CD4-positive, alpha-beta memory T cell (primary cell): ENCODE data around the gene PLK4. TPM values are rescaled to one million over a fixed set of nuclear protein-coding genes. Genes with fewer than 3 reads are reported as not detected.

Experiments used
- CTCF ChIA-PET: fragments of 350-600 bp; sonication (Branson Sonifier 250); formaldehyde crosslinking; loops from one replicate; lab custom pipeline; 2021; ENCODE audit warnings: inconsistent platforms; ENCODE audit not compliant: partially characterized antibody; lab: Charles Lee
- POLR2A ChIA-PET: fragments of 350-600 bp; sonication (Branson Sonifier 250); formaldehyde crosslinking; loops from one replicate; lab custom pipeline; 2021; ENCODE audit not compliant: partially characterized antibody; lab: Charles Lee
- DNase-seq, 5 donors: peaks; one replicate each; pipeline versions ENCODE4 v3.0.0 to v3.0.0-alpha.2; 2020 to 2022; ENCODE audit warnings: mixed read lengths in 1 of 5
- H3K27ac ChIP-seq: one replicate; pipeline ENCODE4 v1.7.0; 2013; ENCODE audit warnings: low read depth, low read length
- H3K27me3 ChIP-seq: 2 replicates; pipeline ENCODE4 v1.7.0; 2013; ENCODE audit warnings: mild to moderate bottlenecking, low read length, moderate library complexity; ENCODE audit not compliant: insufficient read depth
- H3K36me3 ChIP-seq: 2 replicates; pipeline ENCODE4 v1.7.0; 2013; ENCODE audit warnings: mild to moderate bottlenecking, low read length, moderate library complexity; ENCODE audit not compliant: insufficient read depth
- H3K4me1 ChIP-seq: 2 replicates; pipeline ENCODE4 v1.7.0; 2013; ENCODE audit warnings: mild to moderate bottlenecking, low read length, moderate library complexity; ENCODE audit not compliant: insufficient read depth
- H3K4me3 ChIP-seq, 2 donors: one replicate each; pipeline ENCODE4 v1.7.0; 2013; ENCODE audit warnings: low read length in 2 of 2, mild to moderate bottlenecking in 1 of 2
- H3K9me3 ChIP-seq, 2 donors: one replicate each; pipeline ENCODE4 v1.7.0; 2013; ENCODE audit warnings: low read length in 2 of 2, control low read depth in 1 of 2; ENCODE audit not compliant: control insufficient read depth in 1 of 2
- H3K27ac Mint-ChIP-seq, 7 donors: one replicate each; pipeline ENCODE4 v1.8.0; 2020 to 2021; ENCODE audit warnings: mixed read lengths in 7 of 7, mild to moderate bottlenecking in 6 of 7, inconsistent platforms in 3 of 7, moderate library complexity in 3 of 7
- H3K27me3 Mint-ChIP-seq, 2 donors: one replicate each; pipeline ENCODE4 v1.8.0; 2020 to 2021; ENCODE audit warnings: mixed read lengths in 2 of 2
- H3K36me3 Mint-ChIP-seq, 2 donors: one replicate each; pipeline ENCODE4 v1.8.0; 2020 to 2021; ENCODE audit warnings: mixed read lengths in 2 of 2, inconsistent platforms in 1 of 2, mild to moderate bottlenecking in 1 of 2
- H3K4me1 Mint-ChIP-seq, 4 donors: one replicate each; pipeline ENCODE4 v1.8.0; 2020 to 2021; ENCODE audit warnings: mixed read lengths in 4 of 4, mild to moderate bottlenecking in 1 of 4
- H3K4me3 Mint-ChIP-seq, 8 donors: one replicate each; pipeline ENCODE4 v1.8.0; 2020 to 2021; ENCODE audit warnings: mixed read lengths in 8 of 8, mild to moderate bottlenecking in 7 of 8, moderate library complexity in 6 of 8, inconsistent platforms in 3 of 8
- H3K9me3 Mint-ChIP-seq, 8 donors: one replicate each; pipeline ENCODE4 v1.8.0; 2020 to 2021; ENCODE audit warnings: mixed read lengths in 8 of 8, mild to moderate bottlenecking in 5 of 8, inconsistent platforms in 3 of 8, moderate library complexity in 1 of 8
- intact Hi-C: fragments of 100-400 bp; cut with micrococcal nuclease; formaldehyde crosslinking; loops from one replicate; pipeline ENCODE4 v1.15.1; 2023
- polyA plus RNA-seq, 2 donors: library from polyadenylated mRNA; unstranded; fragments of 300-500 nt; fragmentation: Illumina TruSeq; gene quantifications; one replicate each; pipeline ENCODE4 v1.2.3, GENCODE V29; 2021
- total RNA-seq, 2 experiments: library from RNA; stranded (reverse); gene quantifications; one replicate each; pipeline ENCODE4 v1.2.3, GENCODE V29; 2021

PLK4 gene
- 1 to 10 TPM; 1.1 to 2.6 TPM for total RNA-seq
- polyA plus RNA-seq: 1 to 10 TPM in 1 of 2 donors, under 1 TPM in 1; 0.65 to 1.5 TPM

- Mint-ChIP-seq H3K4me1 (peaks cover 8 to 28% (median 18%) of the 10 kb centered on the region in 4 donors), H3K4me3 (peak within 1 kb of the TSS; percentile 96 to 100 (median 97)), H3K9me3 (peaks cover 0 to 3% (median 0%) of the 10 kb centered on the region in 8 donors), H3K36me3 (peaks cover 5 to 11% of the 10 kb centered on the region in 2 donors), H3K27ac (peak within 1 kb of the TSS; percentile 96 to 100 (median 98)), H3K27me3 (no peaks in the 10 kb centered on the region)
- H3K36me3 ChIP-seq: no peaks in the 10 kb centered on the region
- H3K9me3 ChIP-seq: no peaks in the 10 kb centered on the region
- POLR2A ChIA-PET: interaction anchor here (0.6 to 2.5 kb wide), 10 partner anchors 10 to 931 kb away, joined by 3 to 35 read pairs (median 4); partner anchors contain the start of genes ABHD18, LARP1B, MFSD8 and PGRMC2
- peak within 1 kb of the TSS; percentile 68 for H3K27ac ChIP-seq
- no peaks in the 10 kb centered on the region for H3K27me3 ChIP-seq
- peak within 1 kb of the TSS; percentile 79 to 93 for H3K4me3 ChIP-seq
- peak; percentile 92 to 95 (median 93) for DNase-seq
- intact Hi-C loops: loop anchor here (1.0 to 2.0 kb wide), 4 partner anchors 84 to 930 kb away; partner anchors contain the start of genes ABHD18, LARP1B and MFSD8
- CTCF ChIA-PET: interaction anchor here (3.0 kb wide), 1 partner anchor 85 kb away, joined by 17 read pairs; the partner anchor contains the start of genes ABHD18 and MFSD8
- H3K4me1 ChIP-seq: peaks cover 14% of the 10 kb centered on the region
These were observed at the start of gene PLK4 for GRCh38 chr4:127880763-127881562. PLK4 (plus strand) TSS chr4:127880893; CDS start chr4:127881135, 242 bp downstream.

- DNase-seq: no peak
- Histone ChIP-seq H3K36me3 (no peaks in the 10 kb centered on the region), H3K4me1 (no peaks in the 10 kb centered on the region), H3K27ac (no peak overlapping the region), H3K9me3 (no peaks in the 10 kb centered on the region), H3K4me3 (no peak overlapping the region), H3K27me3 (no peaks in the 10 kb centered on the region)
- Mint-ChIP-seq H3K36me3 (no peaks in the 10 kb centered on the region), H3K27ac (no peak overlapping the region), H3K4me1 (no peaks in the 10 kb centered on the region), H3K4me3 (no peak overlapping the region), H3K27me3 (peaks cover 2 to 3% of the 10 kb centered on the region in 2 donors), H3K9me3 (peaks cover 0 to 2% (median 0%) of the 10 kb centered on the region in 8 donors)
- ChIA-PET POLR2A (no interaction called here), CTCF (no interaction called here)
- intact Hi-C loops: no loop called here
These were observed 48.1 kb upstream of the PLK4 start for GRCh38 chr4:127832585-127832984.

GRCh38 chr4:127843704-127844600 lies 36.7 kb upstream of the PLK4 start:
- no peaks in the 10 kb centered on the region for H3K36me3 ChIP-seq
- no peak overlapping the region for H3K4me3 ChIP-seq
- no peak for DNase-seq
- no peaks in the 10 kb centered on the region for H3K27me3 ChIP-seq
- CTCF ChIA-PET: no interaction called here
- no peak overlapping the region for H3K27ac Mint-ChIP-seq
- peaks cover 0 to 4% (median 0%) of the 10 kb centered on the region in 4 donors for H3K4me1 Mint-ChIP-seq
- H3K27me3 Mint-ChIP-seq: no peaks in the 10 kb centered on the region
- no peak overlapping the region for H3K27ac ChIP-seq
- no peak overlapping the region for H3K4me3 Mint-ChIP-seq
- no peaks in the 10 kb centered on the region for H3K4me1 ChIP-seq
- H3K9me3 Mint-ChIP-seq: peaks cover 4 to 35% (median 27%) of the 10 kb centered on the region in 8 donors
- intact Hi-C loops: no loop called here
- H3K36me3 Mint-ChIP-seq: peaks cover 24 to 52% of the 10 kb centered on the region in 2 donors
- POLR2A ChIA-PET: no interaction called here
- peaks cover 0 to 10% of the 10 kb centered on the region in 2 donors for H3K9me3 ChIP-seq

GRCh38 chr4:127844601-127845116 lies 36.0 kb upstream of the PLK4 start:
- no peaks in the 10 kb centered on the region for H3K4me1 ChIP-seq
- DNase-seq: no peak
- Mint-ChIP-seq H3K27ac (no peak overlapping the region), H3K4me3 (no peak overlapping the region), H3K4me1 (peaks cover 0 to 4% (median 0%) of the 10 kb centered on the region in 4 donors), H3K9me3 (peaks cover 4 to 41% (median 32%) of the 10 kb centered on the region in 8 donors), H3K36me3 (peaks cover 27 to 56% of the 10 kb centered on the region in 2 donors), H3K27me3 (no peaks in the 10 kb centered on the region)
- no peak overlapping the region for H3K27ac ChIP-seq
- H3K27me3 ChIP-seq: no peaks in the 10 kb centered on the region
- intact Hi-C loops: no loop called here
- H3K4me3 ChIP-seq: no peak overlapping the region
- H3K36me3 ChIP-seq: no peaks in the 10 kb centered on the region
- H3K9me3 ChIP-seq: peaks cover 0 to 18% of the 10 kb centered on the region in 2 donors
- ChIA-PET POLR2A (no interaction called here), CTCF (no interaction called here)

- Mint-ChIP-seq H3K4me1 (peaks cover 0 to 4% (median 0%) of the 10 kb centered on the region in 4 donors), H3K9me3 (peaks cover 6 to 54% (median 46%) of the 10 kb centered on the region in 8 donors), H3K27ac (no peak overlapping the region), H3K36me3 (peaks cover 39 to 66% of the 10 kb centered on the region in 2 donors), H3K27me3 (no peaks in the 10 kb centered on the region), H3K4me3 (no peak overlapping the region)
- H3K9me3 ChIP-seq: peaks cover 0 to 26% of the 10 kb centered on the region in 2 donors
- H3K27me3 ChIP-seq: no peaks in the 10 kb centered on the region
- no peak overlapping the region for H3K4me3 ChIP-seq
- no peak overlapping the region for H3K27ac ChIP-seq
- H3K36me3 ChIP-seq: no peaks in the 10 kb centered on the region
- CTCF ChIA-PET: interaction anchor here (0.7 kb wide), 1 partner anchor 1491 kb away, joined by 5 read pairs; no protein-coding TSS in a partner anchor
- DNase-seq: no peak
- H3K4me1 ChIP-seq: no peaks in the 10 kb centered on the region
- intact Hi-C loops: no loop called here
- POLR2A ChIA-PET: no interaction called here
These were observed 34.6 kb upstream of the PLK4 start for GRCh38 chr4:127846061-127846460.

GRCh38 chr4:127846765-127847164 lies 33.9 kb upstream of the PLK4 start:
- H3K9me3 Mint-ChIP-seq: peaks cover 6 to 61% (median 53%) of the 10 kb centered on the region in 8 donors
- no peaks in the 10 kb centered on the region for H3K27me3 ChIP-seq
- peaks cover 0 to 4% (median 0%) of the 10 kb centered on the region in 4 donors for H3K4me1 Mint-ChIP-seq
- no peak overlapping the region for H3K27ac Mint-ChIP-seq
- DNase-seq: no peak
- ChIA-PET CTCF (interaction anchor here (0.7 kb wide), 1 partner anchor 1490 kb away, joined by 5 read pairs; no protein-coding TSS in a partner anchor), POLR2A (no interaction called here)
- no peak overlapping the region for H3K27ac ChIP-seq
- intact Hi-C loops: no loop called here
- no peak overlapping the region for H3K4me3 ChIP-seq
- H3K36me3 Mint-ChIP-seq: peaks cover 41 to 72% of the 10 kb centered on the region in 2 donors
- no peaks in the 10 kb centered on the region for H3K36me3 ChIP-seq
- H3K4me1 ChIP-seq: no peaks in the 10 kb centered on the region
- peaks cover 0 to 26% of the 10 kb centered on the region in 2 donors for H3K9me3 ChIP-seq
- no peak overlapping the region for H3K4me3 Mint-ChIP-seq
- no peaks in the 10 kb centered on the region for H3K27me3 Mint-ChIP-seq
